ENCODE results near the gene PDE6B.

The PDE6B gene

DNA sequence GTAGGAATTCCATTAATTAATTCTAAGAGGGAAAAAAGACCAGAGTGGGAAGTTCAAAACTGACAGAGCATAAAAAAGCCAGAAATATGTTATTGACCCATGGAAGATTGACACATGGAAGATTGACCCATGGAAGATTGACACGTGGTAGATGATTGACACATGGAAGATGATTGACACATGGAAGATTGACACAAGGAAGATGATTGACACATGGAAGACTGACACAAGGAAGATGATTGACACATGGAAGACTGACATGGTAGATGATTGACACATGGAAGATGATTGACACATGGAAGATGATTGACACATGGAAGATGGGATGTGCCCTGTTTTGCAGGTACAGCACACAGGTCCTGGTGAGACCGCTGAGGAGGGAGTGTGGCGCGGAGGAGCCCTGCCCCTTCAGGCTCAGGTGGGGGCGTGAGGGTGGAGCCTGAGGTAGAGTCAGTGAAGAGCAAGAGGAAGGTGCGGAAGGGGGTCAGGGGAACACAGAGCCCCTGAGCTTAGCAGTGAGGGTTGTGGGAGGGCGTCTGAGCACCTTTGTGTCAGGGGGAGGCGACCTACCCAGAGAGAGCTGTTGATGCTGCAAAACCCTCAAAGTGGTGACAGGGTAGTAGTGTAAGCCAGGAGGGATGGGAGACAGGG is 15.8 kb upstream of the PDE6B start:
- CTCF ChIA-PET: interaction anchor here (0.7 kb wide), 1 partner anchor 59 kb away, joined by 3 read pairs; no protein-coding TSS in a partner anchor
- DNase-seq (ENCODE audit: low spot score): no peak
- TF ChIP-seq, protein P1, sequence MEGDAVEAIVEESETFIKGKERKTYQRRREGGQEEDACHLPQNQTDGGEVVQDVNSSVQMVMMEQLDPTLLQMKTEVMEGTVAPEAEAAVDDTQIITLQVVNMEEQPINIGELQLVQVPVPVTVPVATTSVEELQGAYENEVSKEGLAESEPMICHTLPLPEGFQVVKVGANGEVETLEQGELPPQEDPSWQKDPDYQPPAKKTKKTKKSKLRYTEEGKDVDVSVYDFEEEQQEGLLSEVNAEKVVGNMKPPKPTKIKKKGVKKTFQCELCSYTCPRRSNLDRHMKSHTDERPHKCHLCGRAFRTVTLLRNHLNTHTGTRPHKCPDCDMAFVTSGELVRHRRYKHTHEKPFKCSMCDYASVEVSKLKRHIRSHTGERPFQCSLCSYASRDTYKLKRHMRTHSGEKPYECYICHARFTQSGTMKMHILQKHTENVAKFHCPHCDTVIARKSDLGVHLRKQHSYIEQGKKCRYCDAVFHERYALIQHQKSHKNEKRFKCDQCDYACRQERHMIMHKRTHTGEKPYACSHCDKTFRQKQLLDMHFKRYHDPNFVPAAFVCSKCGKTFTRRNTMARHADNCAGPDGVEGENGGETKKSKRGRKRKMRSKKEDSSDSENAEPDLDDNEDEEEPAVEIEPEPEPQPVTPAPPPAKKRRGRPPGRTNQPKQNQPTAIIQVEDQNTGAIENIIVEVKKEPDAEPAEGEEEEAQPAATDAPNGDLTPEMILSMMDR (conservative IDR thresholded peaks at IDR 0.05; ENCODE audit: low read depth): no peak
- POLR2A ChIA-PET (ENCODE audit: low non-redundant PET): no interaction called here
- peak overlapping the region; percentile 85 for H3K27ac ChIP-seq

DNA sequence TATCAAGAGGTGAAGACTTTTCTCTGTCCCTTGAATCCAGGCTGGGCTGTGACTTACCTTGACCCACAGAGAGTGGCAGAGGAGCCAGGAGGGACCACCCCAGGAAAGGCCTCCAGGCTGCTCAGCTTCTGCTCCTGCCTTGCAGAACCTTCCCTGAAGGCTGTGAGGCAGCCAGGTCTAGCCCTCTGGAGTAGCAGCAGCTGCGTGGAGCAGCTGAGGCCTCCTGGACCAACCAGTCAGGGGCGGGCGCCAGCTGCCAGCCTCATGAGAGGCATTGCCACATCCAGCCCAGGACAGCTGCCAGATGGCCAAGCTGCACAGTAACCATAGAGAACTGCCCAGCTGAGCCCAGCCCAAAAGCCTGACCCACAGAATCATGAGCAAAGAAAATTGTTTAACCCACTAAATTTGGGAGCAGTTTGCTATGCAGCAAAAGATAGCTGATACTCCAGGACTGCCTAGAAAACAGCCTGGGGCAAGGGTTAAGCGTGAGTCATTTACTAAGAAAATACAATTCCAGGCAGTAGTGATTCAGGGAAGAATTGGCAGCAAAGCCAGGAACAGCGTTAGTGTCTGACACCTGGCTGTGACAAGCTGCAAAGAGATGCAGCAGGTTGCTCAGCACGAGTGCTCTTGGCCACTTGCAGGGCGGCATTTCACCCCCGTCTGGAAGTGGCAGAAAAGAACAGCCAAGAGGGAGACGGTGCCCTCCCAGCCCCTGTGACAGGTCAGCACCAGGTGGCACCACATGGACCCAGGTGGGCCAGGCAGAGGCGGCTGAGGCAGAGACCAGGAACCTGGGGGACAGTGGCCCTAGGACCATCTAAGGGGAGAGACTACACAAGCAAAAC is 14.7 kb upstream of the PDE6B start:
- ChIA-PET CTCF (no interaction called here), POLR2A (ENCODE audit: low non-redundant PET) (no interaction called here)
- H3K27ac ChIP-seq: peak overlapping the region; percentile 85
- peak; percentile 78 for DNase-seq (ENCODE audit: low spot score)
- TF ChIP-seq, protein P1 (conservative IDR thresholded peaks at IDR 0.05; ENCODE audit: low read depth): no peak

DNA sequence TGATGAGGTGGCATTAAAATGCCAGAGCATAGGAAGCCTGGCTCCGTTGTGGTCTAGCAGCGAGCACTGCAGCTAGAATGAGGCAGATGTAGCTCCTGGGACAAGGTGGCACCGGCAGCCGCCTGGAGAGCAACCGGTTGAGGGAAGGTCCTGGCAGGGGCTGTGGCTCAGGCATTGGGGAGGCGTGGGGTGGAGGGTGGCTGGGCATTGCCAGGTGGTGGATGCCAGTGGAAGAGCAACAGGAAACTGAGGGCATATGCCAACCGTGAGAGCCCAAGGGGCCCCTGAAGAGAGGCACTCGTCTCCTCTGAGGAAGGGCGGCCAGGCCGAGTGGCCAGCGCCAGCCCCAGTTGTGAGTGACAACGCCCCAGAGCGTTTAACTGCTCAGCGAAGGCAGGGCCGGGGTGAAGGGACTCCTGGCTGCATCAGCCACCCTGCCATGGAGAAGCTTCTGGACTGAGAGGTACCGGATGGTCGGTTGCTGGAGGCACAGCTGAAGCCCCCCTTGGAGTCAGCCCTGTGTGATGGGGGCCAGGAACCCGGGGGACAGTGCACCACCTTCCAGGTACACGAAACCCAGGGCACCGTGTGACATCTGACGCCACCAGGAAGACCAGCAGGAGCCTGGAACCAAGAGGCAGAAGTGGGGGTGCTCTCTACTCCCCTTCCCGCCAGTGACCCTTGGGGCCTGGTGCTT is 13.2 kb upstream of the PDE6B start:
- no peak overlapping the region for H3K27ac ChIP-seq
- TF ChIP-seq, protein P1 (conservative IDR thresholded peaks at IDR 0.05; ENCODE audit: low read depth): no peak
- ChIA-PET CTCF (interaction anchor here (0.6 kb wide), 1 partner anchor 11 kb away, joined by 4 read pairs; no protein-coding TSS in a partner anchor), POLR2A (ENCODE audit: low non-redundant PET) (no interaction called here)
- no peak for DNase-seq (ENCODE audit: low spot score)

GRCh38 chr4:612749-613125 is 12.6 kb upstream of the PDE6B start:
- no peak overlapping the region for H3K27ac ChIP-seq
- no peak for DNase-seq (ENCODE audit: low spot score)
- TF ChIP-seq, protein P1 (conservative IDR thresholded peaks at IDR 0.05; ENCODE audit: low read depth): no peak
- ChIA-PET CTCF (no interaction called here), POLR2A (ENCODE audit: low non-redundant PET) (no interaction called here)

DNA sequence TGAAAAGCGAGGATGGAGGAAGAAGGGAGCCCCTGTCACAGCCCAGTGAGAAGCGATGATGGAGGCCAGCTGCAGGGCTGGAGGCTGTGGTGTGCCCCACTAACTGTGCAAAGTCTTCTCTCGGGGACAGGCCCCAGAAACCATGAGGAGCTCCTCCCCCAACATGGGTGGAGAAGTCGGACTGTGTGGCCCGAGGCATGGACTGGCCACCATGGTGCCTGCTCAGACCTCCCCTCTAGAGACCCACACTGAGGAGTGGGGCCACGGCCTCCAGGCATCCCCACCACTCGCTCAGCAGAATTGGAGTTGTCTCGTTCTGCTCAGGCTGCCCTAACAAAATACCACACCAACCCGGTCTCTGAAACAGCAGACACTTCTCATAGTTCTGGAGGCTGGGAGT is 12.2 kb upstream of the PDE6B start:
- POLR2A ChIA-PET (ENCODE audit: low non-redundant PET): no interaction called here
- TF ChIP-seq, protein P1 (conservative IDR thresholded peaks at IDR 0.05; ENCODE audit: low read depth): no peak
- CTCF ChIA-PET: no interaction called here
- no peak overlapping the region for H3K27ac ChIP-seq
- DNase-seq (ENCODE audit: low spot score): no peak

- ChIA-PET POLR2A (ENCODE audit: low non-redundant PET) (no interaction called here), CTCF (interaction anchor here (1.0 kb wide), 1 partner anchor 13 kb away, joined by 4 read pairs; no protein-coding TSS in a partner anchor)
- TF ChIP-seq, protein P1 (conservative IDR thresholded peaks at IDR 0.05; ENCODE audit: low read depth): no peak
- H3K27ac ChIP-seq: no peak overlapping the region
- no peak for DNase-seq (ENCODE audit: low spot score)
These were observed 9.3 kb upstream of the PDE6B start for GRCh38 chr4:616091-616490.
